Ramos (cell line): ENCODE measurements around the gene AKAP14.
"Not testable (repeated sequence)": the region's sequence is repeated elsewhere in the genome, so short reads cannot be mapped to it uniquely, and the experiment has no call there.

Source experiments
- in situ Hi-C: fragments of 300-500 bp; cut with MboI; formaldehyde crosslinking; loops from one replicate; pipeline ENCODE4 v1.14.3; 2022; ENCODE audit warnings: low sequenced_read_pairs; ENCODE audit not compliant: unreplicated experiment

AKAP14 gene

GRCh38 chrX:119919835-119920585, 24.3 kb downstream of the AKAP14 start:
- in situ Hi-C loops, result no loop called here

- in situ Hi-C loops, result not testable (repeated sequence)
Measured at GRCh38 chrX:119922391-119922790, 26.7 kb downstream of the AKAP14 start.

GRCh38 chrX:119935215-119935874, 39.7 kb downstream of the AKAP14 start:
- in situ Hi-C loops, result no loop called here

GRCh38 chrX:119941336-119941735, 45.6 kb downstream of the AKAP14 start:
- in situ Hi-C loops, result no loop called here

GRCh38 chrX:119942173-119942819, 46.6 kb downstream of the AKAP14 start:
- in situ Hi-C loops, result no loop called here

GRCh38 chrX:119942831-119943184, 47.1 kb downstream of the AKAP14 start:
- in situ Hi-C loops, result no loop called here

GRCh38 chrX:119943185-119943988, 47.7 kb downstream of the AKAP14 start, which contains the start of gene NKAP:
NKAP (minus strand) TSS chrX:119943751; CDS start chrX:119943605, 146 bp downstream.
- in situ Hi-C loops, result no loop called here

GRCh38 chrX:119945481-119945880, 49.8 kb downstream of the AKAP14 start:
- in situ Hi-C loops, result no loop called here

GRCh38 chrX:119948381-119948780, 52.7 kb downstream of the AKAP14 start:
- in situ Hi-C loops, result no loop called here

GRCh38 chrX:119954374-119954773, 58.7 kb downstream of the AKAP14 start:
- in situ Hi-C loops, result no loop called here

- in situ Hi-C loops, result not testable (repeated sequence)
Measured at GRCh38 chrX:119955807-119956570, 60.3 kb downstream of the AKAP14 start.

GRCh38 chrX:119960625-119961024, 64.9 kb downstream of the AKAP14 start:
- in situ Hi-C loops, result no loop called here

- in situ Hi-C loops, result not testable (repeated sequence)
Measured at GRCh38 chrX:119966837-119967236, 71.1 kb downstream of the AKAP14 start.
